ENCODE data around the gene RUFY4.

DNA sequence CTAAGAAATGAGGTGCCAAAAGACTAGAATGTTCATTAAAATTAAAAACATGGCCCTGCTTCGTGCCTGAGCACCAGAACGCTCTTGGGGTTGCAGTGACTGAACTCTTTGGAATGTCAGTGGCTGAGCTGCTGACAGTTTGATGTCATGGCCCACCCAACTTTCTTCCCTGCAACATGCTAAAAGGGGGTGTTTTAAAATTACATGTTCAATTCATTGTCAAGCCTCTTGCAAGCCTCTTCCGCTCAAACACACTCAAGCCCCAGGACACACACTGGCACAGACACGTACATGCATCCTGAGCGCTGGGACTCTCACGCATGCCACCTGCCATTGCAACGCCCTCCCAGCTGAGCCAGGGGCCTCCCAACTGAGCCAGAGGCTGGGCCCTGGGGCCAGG lies 12.6 kb downstream of the RUFY4 start:
- no peak for TF ChIP-seq FOXP1 (CRISPR knock-in tag; IDR thresholded peaks at IDR 0.05; ENCODE audit: borderline replicate concordance)
- TF ChIP-seq, protein P1, sequence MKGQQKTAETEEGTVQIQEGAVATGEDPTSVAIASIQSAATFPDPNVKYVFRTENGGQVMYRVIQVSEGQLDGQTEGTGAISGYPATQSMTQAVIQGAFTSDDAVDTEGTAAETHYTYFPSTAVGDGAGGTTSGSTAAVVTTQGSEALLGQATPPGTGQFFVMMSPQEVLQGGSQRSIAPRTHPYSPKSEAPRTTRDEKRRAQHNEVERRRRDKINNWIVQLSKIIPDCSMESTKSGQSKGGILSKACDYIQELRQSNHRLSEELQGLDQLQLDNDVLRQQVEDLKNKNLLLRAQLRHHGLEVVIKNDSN (CRISPR knock-in tag; IDR thresholded peaks at IDR 0.05): no peak
- TF ChIP-seq, protein P2, sequence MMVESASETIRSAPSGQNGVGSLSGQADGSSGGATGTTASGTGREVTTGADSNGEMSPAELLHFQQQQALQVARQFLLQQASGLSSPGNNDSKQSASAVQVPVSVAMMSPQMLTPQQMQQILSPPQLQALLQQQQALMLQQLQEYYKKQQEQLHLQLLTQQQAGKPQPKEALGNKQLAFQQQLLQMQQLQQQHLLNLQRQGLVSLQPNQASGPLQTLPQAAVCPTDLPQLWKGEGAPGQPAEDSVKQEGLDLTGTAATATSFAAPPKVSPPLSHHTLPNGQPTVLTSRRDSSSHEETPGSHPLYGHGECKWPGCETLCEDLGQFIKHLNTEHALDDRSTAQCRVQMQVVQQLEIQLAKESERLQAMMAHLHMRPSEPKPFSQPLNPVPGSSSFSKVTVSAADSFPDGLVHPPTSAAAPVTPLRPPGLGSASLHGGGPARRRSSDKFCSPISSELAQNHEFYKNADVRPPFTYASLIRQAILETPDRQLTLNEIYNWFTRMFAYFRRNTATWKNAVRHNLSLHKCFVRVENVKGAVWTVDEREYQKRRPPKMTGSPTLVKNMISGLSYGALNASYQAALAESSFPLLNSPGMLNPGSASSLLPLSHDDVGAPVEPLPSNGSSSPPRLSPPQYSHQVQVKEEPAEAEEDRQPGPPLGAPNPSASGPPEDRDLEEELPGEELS (CRISPR knock-in tag; IDR thresholded peaks at IDR 0.05): no peak
- no peak for TF ChIP-seq ESRRA (CRISPR knock-in tag; IDR thresholded peaks at IDR 0.05; ENCODE audit: borderline replicate concordance)
- TF ChIP-seq SMAD3 (CRISPR knock-in tag; IDR thresholded peaks at IDR 0.05; ENCODE audit: borderline replicate concordance): no peak
- no peak for TF ChIP-seq CREB1 (CRISPR knock-in tag; IDR thresholded peaks at IDR 0.05)

Data from WTC11 (cell line).